Psoas muscle (tissue), 8 donors: Measurements from ENCODE around the gene IL4. TPM values are rescaled to one million over a fixed set of nuclear protein-coding genes. Genes with fewer than 3 reads are reported as not detected.

Source experiments
- ATAC-seq, 4 donors: fragments of 200-7000 bp; cut with Tn5 transposase; one replicate each; pipeline ENCODE4 v1.9.1; 2020; ENCODE audit warnings: moderate library complexity in 3 of 4, mild to moderate bottlenecking in 2 of 4
- DNase-seq, 2 donors: peaks; one replicate each; pipeline ENCODE4 v3.0.0-alpha.2; 2020
- H3K27ac ChIP-seq: fragments of 200-600 bp; one replicate; pipeline ENCODE4 v1.8.0; 2022
- H3K27me3 ChIP-seq, 3 donors: fragments of 200-600 bp in 1 of 3; one replicate each; pipeline versions ENCODE4 v1.6.1 to v1.8.0; 2013 to 2022; ENCODE audit warnings: low read length in 2 of 3, mild to moderate bottlenecking in 2 of 3, moderate library complexity in 1 of 3; ENCODE audit not compliant: insufficient read depth in 3 of 3
- H3K36me3 ChIP-seq, 2 donors: fragments of 200-600 bp in 1 of 2; one replicate each; pipeline versions ENCODE4 v1.6.1 to v1.8.0; 2013 to 2022; ENCODE audit warnings: low read depth in 1 of 2, mild to moderate bottlenecking in 1 of 2, moderate library complexity in 1 of 2; ENCODE audit not compliant: insufficient read depth in 1 of 2
- H3K4me1 ChIP-seq: fragments of 200-600 bp; one replicate; pipeline ENCODE4 v1.8.0; 2022
- H3K4me3 ChIP-seq: fragments of 200-600 bp; one replicate; pipeline ENCODE4 v1.8.0; 2022; ENCODE audit warnings: mild to moderate bottlenecking
- H3K9me3 ChIP-seq: fragments of 200-600 bp; one replicate; pipeline ENCODE4 v1.8.0; 2022
- CTCF ChIP-seq: fragments of 200-600 bp; IDR thresholded peaks from one replicate; pipeline ENCODE4 v1.8.0; 2022; ENCODE audit warnings: antibody characterized with exemption
- WGBS, 3 donors: extraction: QIAGEN DNeasy Blood & Tissue Kit; methylation state at CpG; one replicate each; pipeline versions ENCODE4 v1.1.6 to v1.1.7; 2013; 5-methylcytosine and 5-hydroxymethylcytosine counted together
- intact Hi-C, 2 donors: fragments of 100-400 bp; cut with DNase I; formaldehyde crosslinking; loops; one replicate each; pipeline versions ENCODE4 v1.11.0 to v1.14.2; 2022
- polyA plus RNA-seq, 3 donors: library from polyadenylated mRNA; stranded (reverse); fragments of 200-250 nt; gene quantifications; one replicate each; pipeline ENCODE4 v1.2.3, GENCODE V29; 2013
- total RNA-seq, 4 donors: library from RNA; stranded (reverse); fragmentation: NEBNext Ultra II Directional in 2 of 4; extraction: Animal tissue kit (Norgen Biotek cat#: 25700) in 2 of 4; gene quantifications; one replicate each; pipeline versions ENCODE4 v1.2.1 to v1.2.4, GENCODE V29; 2021 to 2023
- donor health status: healthy with polysubstance abuse.
- donor health status: DM: no; HTN: no; CAD: no; lungs with moderate emphysema.
- donor health status: Bipolar disorder and iron deficiency.
- donor health status: healthy.
- donor health status: DM: yes; HTN: yes; CAD: no.
- donor health status: DM: no; HTN: no; CAD: no.
- donor health status: DM: no; HTN: no; CAD: no.
- donor health status: DM: yes; HTN: yes; CAD: no.

IL4 gene
- total and polyA plus RNA-seq, 7 donors, result not detected

- Histone ChIP-seq H3K9me3 (no peaks in the 10 kb centered on the region), H3K27me3 (no peaks in the 10 kb centered on the region), H3K4me3 (no peak overlapping the region), H3K27ac (no peak overlapping the region), H3K36me3 (no peaks in the 10 kb centered on the region), H3K4me1 (no peaks in the 10 kb centered on the region)
- intact Hi-C loops, result no loop called here
- DNase-seq, result no peak
- TF ChIP-seq CTCF, result no peak
- ATAC-seq, result no peak
- 89 to 95% (median 94%) methylated on average over 6 of the region's 6 CpGs for WGBS, 3 donors
Measured at GRCh38 chr5:132684491-132684890, 10.7 kb downstream of the IL4 start.

GRCh38 chr5:132684922-132685720 is 11.3 kb downstream of the IL4 start:
- 88 to 92% (median 89%) methylated on average over 12 of the region's 12 CpGs for WGBS, 3 donors
- Histone ChIP-seq H3K36me3 (no peaks in the 10 kb centered on the region), H3K4me3 (no peak overlapping the region), H3K4me1 (no peaks in the 10 kb centered on the region), H3K27ac (no peak overlapping the region), H3K27me3 (no peaks in the 10 kb centered on the region), H3K9me3 (no peaks in the 10 kb centered on the region)
- no peak for DNase-seq
- no peak for TF ChIP-seq CTCF
- intact Hi-C loops, result no loop called here
- ATAC-seq, result no peak

GRCh38 chr5:132686193-132686592 is 12.4 kb downstream of the IL4 start:
- DNase-seq (no peak), ATAC-seq (no peak)
- no peaks in the 10 kb centered on the region for H3K27me3 ChIP-seq
- intact Hi-C loops, result no loop called here
- no peaks in the 10 kb centered on the region for H3K36me3 ChIP-seq
- H3K27ac ChIP-seq, result no peak overlapping the region
- H3K4me3 ChIP-seq, result no peak overlapping the region
- TF ChIP-seq CTCF, result no peak
- no peaks in the 10 kb centered on the region for H3K9me3 ChIP-seq
- 92 to 94% (median 94%) methylated on average over 3 of the region's 3 CpGs for WGBS, 3 donors
- H3K4me1 ChIP-seq, result no peaks in the 10 kb centered on the region

- Histone ChIP-seq H3K4me3 (no peak overlapping the region), H3K9me3 (no peaks in the 10 kb centered on the region), H3K27ac (no peak overlapping the region), H3K27me3 (no peaks in the 10 kb centered on the region), H3K4me1 (no peaks in the 10 kb centered on the region), H3K36me3 (no peaks in the 10 kb centered on the region)
- DNase-seq (no peak), ATAC-seq (no peak)
- TF ChIP-seq CTCF, result no peak
- intact Hi-C loops, result no loop called here
- 89 to 95% (median 89%) methylated on average over 5 of the region's 5 CpGs for WGBS, 3 donors
Measured at GRCh38 chr5:132687995-132688394, 14.2 kb downstream of the IL4 start.
